ENCODE results near the gene ZNF513. TPM values are rescaled to one million over a fixed set of nuclear protein-coding genes. Genes with fewer than 3 reads are reported as not detected.

The ZNF513 gene
- total RNA-seq, 1 experiment from 2014 or later = 12.8 TPM

DNA sequence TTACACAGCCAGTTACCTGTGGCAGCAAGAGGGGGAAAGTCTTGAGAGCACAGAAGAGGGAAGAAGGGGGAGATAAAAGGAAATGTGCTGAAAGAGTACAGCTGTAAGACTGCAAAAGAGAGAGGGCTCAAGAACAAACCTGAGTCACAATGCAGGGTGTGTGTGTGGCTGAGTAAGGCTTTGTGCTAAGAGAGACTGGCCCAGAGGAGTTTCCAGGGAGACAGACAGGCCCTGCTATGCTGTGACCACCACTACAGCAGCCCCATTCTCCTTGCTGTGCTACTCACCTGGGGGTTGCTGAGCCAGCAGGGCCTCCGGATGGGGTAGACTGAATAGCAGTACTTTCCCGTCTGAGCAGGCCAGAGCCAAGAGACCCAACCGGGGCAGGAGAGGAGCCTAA is 45.2 kb downstream of the ZNF513 start:
- ATAC-seq (no peak), DNase-seq (ENCODE audit: low read depth, low spot score) (no peak)
- H3K4me2 ChIP-seq (ENCODE audit: low read length) = no peak overlapping the region
- no peaks in the 10 kb centered on the region for H3K4me1 ChIP-seq (ENCODE audit: control insufficient read depth in 1 of 2, insufficient read depth in 2 of 2, low read length in 2 of 2)
- TF ChIP-seq, protein P1, sequence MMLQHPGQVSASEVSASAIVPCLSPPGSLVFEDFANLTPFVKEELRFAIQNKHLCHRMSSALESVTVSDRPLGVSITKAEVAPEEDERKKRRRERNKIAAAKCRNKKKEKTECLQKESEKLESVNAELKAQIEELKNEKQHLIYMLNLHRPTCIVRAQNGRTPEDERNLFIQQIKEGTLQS (IDR thresholded peaks at IDR 0.05) = no peak
- TF ChIP-seq, protein P2, sequence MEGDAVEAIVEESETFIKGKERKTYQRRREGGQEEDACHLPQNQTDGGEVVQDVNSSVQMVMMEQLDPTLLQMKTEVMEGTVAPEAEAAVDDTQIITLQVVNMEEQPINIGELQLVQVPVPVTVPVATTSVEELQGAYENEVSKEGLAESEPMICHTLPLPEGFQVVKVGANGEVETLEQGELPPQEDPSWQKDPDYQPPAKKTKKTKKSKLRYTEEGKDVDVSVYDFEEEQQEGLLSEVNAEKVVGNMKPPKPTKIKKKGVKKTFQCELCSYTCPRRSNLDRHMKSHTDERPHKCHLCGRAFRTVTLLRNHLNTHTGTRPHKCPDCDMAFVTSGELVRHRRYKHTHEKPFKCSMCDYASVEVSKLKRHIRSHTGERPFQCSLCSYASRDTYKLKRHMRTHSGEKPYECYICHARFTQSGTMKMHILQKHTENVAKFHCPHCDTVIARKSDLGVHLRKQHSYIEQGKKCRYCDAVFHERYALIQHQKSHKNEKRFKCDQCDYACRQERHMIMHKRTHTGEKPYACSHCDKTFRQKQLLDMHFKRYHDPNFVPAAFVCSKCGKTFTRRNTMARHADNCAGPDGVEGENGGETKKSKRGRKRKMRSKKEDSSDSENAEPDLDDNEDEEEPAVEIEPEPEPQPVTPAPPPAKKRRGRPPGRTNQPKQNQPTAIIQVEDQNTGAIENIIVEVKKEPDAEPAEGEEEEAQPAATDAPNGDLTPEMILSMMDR (IDR thresholded peaks at IDR 0.05 in 2 of 3, conservative IDR thresholded peaks at IDR 0.05 in 1 of 3; ENCODE audit: borderline replicate concordance in 1 of 3, insufficient read depth in 1 of 3, low read depth in 2 of 3, low read length in 2 of 3) = no peak
- TF ChIP-seq SRF (IDR thresholded peaks at IDR 0.05; ENCODE audit: low read depth) = no peak
- no peak for TF ChIP-seq RAD21 (IDR thresholded peaks at IDR 0.05; ENCODE audit: low read depth)
- TF ChIP-seq JUND (IDR thresholded peaks at IDR 0.05) = no peak
- no peak for TF ChIP-seq TCF7L2 (IDR thresholded peaks at IDR 0.05; ENCODE audit: borderline replicate concordance, extremely low read depth, insufficient read depth, insufficient read length)
- no peak for TF ChIP-seq ELF1 (IDR thresholded peaks at IDR 0.05; ENCODE audit: borderline replicate concordance, low read depth)
- no peak for TF ChIP-seq EZH2 (IDR thresholded peaks at IDR 0.05)
- no peaks in the 10 kb centered on the region for H3K9me2 ChIP-seq (ENCODE audit: insufficient read depth)
- no TSS peak for BruUV-seq (replicated peaks)
- no peak overlapping the region for H3K4me3 ChIP-seq (replicated peaks in 1 of 2; ENCODE audit: low read depth in 1 of 2, low read length in 2 of 2)
- no peak overlapping the region for H2AFZ ChIP-seq (ENCODE audit: low read depth, low read length, poor library complexity, severe bottlenecking)
- H3K27me3 ChIP-seq (ENCODE audit: insufficient read depth, low read length) = no peaks in the 10 kb centered on the region
- H4K20me1 ChIP-seq (ENCODE audit: insufficient read depth) = no peaks in the 10 kb centered on the region
- intact Hi-C loops (cut with micrococcal nuclease) = no loop called here
- ChIA-PET RAD21 (ENCODE audit: low non-redundant PET in 1 of 2, low total read pairs in 2 of 2, uncharacterized antibody in 2 of 2, unreplicated experiment in 2 of 2) (no interaction called here), CTCF (no interaction called here), POLR2A (no interaction called here)
- no peak overlapping the region for H3K27ac ChIP-seq (ENCODE audit: low read depth, low read length)
- peaks cover 29 to 42% of the 10 kb centered on the region in 2 experiments; a peak in 3 of 4 replicates for H3K36me3 ChIP-seq (ENCODE audit: control insufficient read depth in 1 of 2, insufficient read depth in 2 of 2, low read length in 2 of 2)
- H3K9ac ChIP-seq (ENCODE audit: low read length) = no peak overlapping the region
- no peaks in the 10 kb centered on the region for H3K79me2 ChIP-seq (ENCODE audit: insufficient read depth, low read length)
- H3K9me3 ChIP-seq (ENCODE audit: control insufficient read depth in 1 of 2, insufficient read depth in 1 of 2, low read depth in 1 of 2, low read length in 2 of 2) = no peaks in the 10 kb centered on the region

Other genes with a start within 250 kb of the ZNF513 start
- gene PREB, start 246.1 kb downstream of the ZNF513 start, total RNA-seq (2021; ENCODE audit: unreplicated experiment) = 54.2 TPM
- not detected for gene PRR30, start 241.3 kb downstream of the ZNF513 start, total RNA-seq (2021; ENCODE audit: unreplicated experiment)
- not detected for gene TCF23, start 231.7 kb downstream of the ZNF513 start, total RNA-seq (2021; ENCODE audit: unreplicated experiment)
- 93.6 TPM for gene ATRAID, start 168.7 kb downstream of the ZNF513 start, total RNA-seq (2021; ENCODE audit: unreplicated experiment)
- 55.4 TPM for gene SLC5A6, start 168.5 kb downstream of the ZNF513 start, total RNA-seq (2021; ENCODE audit: unreplicated experiment)
- 114 TPM for gene CAD, start 163.4 kb downstream of the ZNF513 start, total RNA-seq (2021; ENCODE audit: unreplicated experiment)
- gene SLC30A3, start 117.7 kb downstream of the ZNF513 start, total RNA-seq (2021; ENCODE audit: unreplicated experiment) = 20.5 TPM
- 2.5 TPM for gene DNAJC5G, start 105.3 kb downstream of the ZNF513 start, total RNA-seq (2021; ENCODE audit: unreplicated experiment)
- 2.0 TPM for gene TRIM54, start 98.3 kb downstream of the ZNF513 start, total RNA-seq (2021; ENCODE audit: unreplicated experiment)
- 8.0 TPM for gene UCN, start 72.3 kb downstream of the ZNF513 start, total RNA-seq (2021; ENCODE audit: unreplicated experiment)
- gene MPV17, start 57.6 kb downstream of the ZNF513 start, total RNA-seq (2021; ENCODE audit: unreplicated experiment) = 55.4 TPM
- gene GTF3C2, start 24.0 kb downstream of the ZNF513 start, total RNA-seq (2021; ENCODE audit: unreplicated experiment) = 88.2 TPM
- gene EIF2B4, start 10.4 kb downstream of the ZNF513 start, total RNA-seq (2021; ENCODE audit: unreplicated experiment) = 43.8 TPM
- gene SNX17, start 10.1 kb downstream of the ZNF513 start, total RNA-seq (2021; ENCODE audit: unreplicated experiment) = 90.5 TPM
- gene PPM1G, start 28.9 kb upstream of the ZNF513 start, total RNA-seq (2021; ENCODE audit: unreplicated experiment) = 140 TPM
- gene NRBP1, start 47.9 kb upstream of the ZNF513 start, total RNA-seq (2021; ENCODE audit: unreplicated experiment) = 79.1 TPM
- 65.7 TPM for gene KRTCAP3, start 61.6 kb upstream of the ZNF513 start, total RNA-seq (2021; ENCODE audit: unreplicated experiment)
- gene IFT172, start 109.0 kb upstream of the ZNF513 start, total RNA-seq (2021; ENCODE audit: unreplicated experiment) = 13.7 TPM
- 3.3 TPM for gene FNDC4, start 114.5 kb upstream of the ZNF513 start, total RNA-seq (2021; ENCODE audit: unreplicated experiment)
- gene GCKR, start 116.1 kb upstream of the ZNF513 start, total RNA-seq (2021; ENCODE audit: unreplicated experiment) = not detected
- 33.0 TPM for gene ZNF512, start 202.3 kb upstream of the ZNF513 start, total RNA-seq (2021; ENCODE audit: unreplicated experiment)
- 2.1 TPM for gene CCDC121, start 248.3 kb upstream of the ZNF513 start, total RNA-seq (2021; ENCODE audit: unreplicated experiment)
- gene GPN1, start 248.3 kb upstream of the ZNF513 start, total RNA-seq (2021; ENCODE audit: unreplicated experiment) = 34.3 TPM